ENCODE results near the gene SERINC4.
A peak's percentile ranks its signal among the peaks of the same experiment; 100 is the strongest.

SERINC4 gene

GRCh38 chr15:43779016-43779415, 21.0 kb downstream of the SERINC4 start:
- H3K4me3 ChIP-seq (ENCODE audit: insufficient read length, low read depth) = no peak overlapping the region
- no peak for DNase-seq (ENCODE audit: low read depth, low spot score)
- peaks cover 4% of the 10 kb centered on the region for H3K36me3 ChIP-seq (ENCODE audit: insufficient read depth, insufficient read length, low read length)
- TF ChIP-seq SUZ12 (IDR thresholded peaks at IDR 0.05; ENCODE audit: extremely low read depth, insufficient read depth, insufficient read length) = no peak
- no peak for TF ChIP-seq YY1 (IDR thresholded peaks at IDR 0.05; ENCODE audit: insufficient read depth, insufficient read length)
- TF ChIP-seq ZNF274 (IDR thresholded peaks at IDR 0.05; ENCODE audit: low read depth, low read length) = no peak
- H3K27me3 ChIP-seq (ENCODE audit: insufficient read depth, insufficient read length) = no peaks in the 10 kb centered on the region
- peaks cover 8% of the 10 kb centered on the region for H3K4me1 ChIP-seq (ENCODE audit: insufficient read depth, insufficient read length)
- H3K9ac ChIP-seq (ENCODE audit: insufficient read length, low read depth) = no peak overlapping the region
- H3K9me3 ChIP-seq (ENCODE audit: insufficient read depth, low read length) = no peaks in the 10 kb centered on the region

- Histone ChIP-seq H3K9me3 (ENCODE audit: insufficient read depth, low read length) (no peaks in the 10 kb centered on the region), H3K4me1 (ENCODE audit: insufficient read depth, insufficient read length) (peaks cover 8% of the 10 kb centered on the region), H3K4me3 (ENCODE audit: insufficient read length, low read depth) (peak overlapping the region; percentile 50), H3K9ac (ENCODE audit: insufficient read length, low read depth) (peak overlapping the region; percentile 80), H3K27me3 (ENCODE audit: insufficient read depth, insufficient read length) (no peaks in the 10 kb centered on the region), H3K36me3 (ENCODE audit: insufficient read depth, insufficient read length, low read length) (peaks cover 21% of the 10 kb centered on the region)
- no peak for TF ChIP-seq ZNF274 (IDR thresholded peaks at IDR 0.05; ENCODE audit: low read depth, low read length)
- no peak for TF ChIP-seq SUZ12 (IDR thresholded peaks at IDR 0.05; ENCODE audit: extremely low read depth, insufficient read depth, insufficient read length)
- no peak for TF ChIP-seq YY1 (IDR thresholded peaks at IDR 0.05; ENCODE audit: insufficient read depth, insufficient read length)
- DNase-seq (ENCODE audit: low read depth, low spot score) = peak; percentile 38
Observed at GRCh38 chr15:43777267-43777914, 22.6 kb downstream of the SERINC4 start.

- no peaks in the 10 kb centered on the region for H3K9me3 ChIP-seq (ENCODE audit: insufficient read depth, low read length)
- no peak for TF ChIP-seq SUZ12 (IDR thresholded peaks at IDR 0.05; ENCODE audit: extremely low read depth, insufficient read depth, insufficient read length)
- H3K4me3 ChIP-seq (ENCODE audit: insufficient read length, low read depth) = peak within 1 kb of the TSS; percentile 67
- H3K9ac ChIP-seq (ENCODE audit: insufficient read length, low read depth) = peak within 1 kb of the TSS; percentile 80
- peaks cover 25% of the 10 kb centered on the region for H3K36me3 ChIP-seq (ENCODE audit: insufficient read depth, insufficient read length, low read length)
- H3K27me3 ChIP-seq (ENCODE audit: insufficient read depth, insufficient read length) = no peaks in the 10 kb centered on the region
- peaks cover 8% of the 10 kb centered on the region for H3K4me1 ChIP-seq (ENCODE audit: insufficient read depth, insufficient read length)
- peak; percentile 30 for DNase-seq (ENCODE audit: low read depth, low spot score)
Observed at GRCh38 chr15:43776718-43777266, 23.2 kb downstream of the SERINC4 start, which contains the start of gene ELL3. ELL3 (minus strand) TSS chr15:43776966; CDS start chr15:43776901, 65 bp downstream.

- Histone ChIP-seq H3K9ac (ENCODE audit: insufficient read length, low read depth) (peak overlapping the region; percentile 70), H3K27me3 (ENCODE audit: insufficient read depth, insufficient read length) (no peaks in the 10 kb centered on the region), H3K36me3 (ENCODE audit: insufficient read depth, insufficient read length, low read length) (peaks cover 31% of the 10 kb centered on the region), H3K4me1 (ENCODE audit: insufficient read depth, insufficient read length) (peaks cover 8% of the 10 kb centered on the region), H3K9me3 (ENCODE audit: insufficient read depth, low read length) (no peaks in the 10 kb centered on the region), H3K4me3 (ENCODE audit: insufficient read length, low read depth) (peak overlapping the region; percentile 67)
- no peak for DNase-seq (ENCODE audit: low read depth, low spot score)
- TF ChIP-seq YY1 (IDR thresholded peaks at IDR 0.05; ENCODE audit: insufficient read depth, insufficient read length) (no peak), ZNF274 (IDR thresholded peaks at IDR 0.05; ENCODE audit: low read depth, low read length) (no peak), SUZ12 (IDR thresholded peaks at IDR 0.05; ENCODE audit: extremely low read depth, insufficient read depth, insufficient read length) (no peak)
Observed at GRCh38 chr15:43776101-43776717, 23.8 kb downstream of the SERINC4 start.

- Histone ChIP-seq H3K4me1 (ENCODE audit: insufficient read depth, insufficient read length) (peaks cover 8% of the 10 kb centered on the region), H3K36me3 (ENCODE audit: insufficient read depth, insufficient read length, low read length) (peaks cover 37% of the 10 kb centered on the region), H3K9ac (ENCODE audit: insufficient read length, low read depth) (no peak overlapping the region), H3K4me3 (ENCODE audit: insufficient read length, low read depth) (peak overlapping the region; percentile 67), H3K27me3 (ENCODE audit: insufficient read depth, insufficient read length) (no peaks in the 10 kb centered on the region), H3K9me3 (ENCODE audit: insufficient read depth, low read length) (no peaks in the 10 kb centered on the region)
- TF ChIP-seq SUZ12 (IDR thresholded peaks at IDR 0.05; ENCODE audit: extremely low read depth, insufficient read depth, insufficient read length) (no peak), YY1 (IDR thresholded peaks at IDR 0.05; ENCODE audit: insufficient read depth, insufficient read length) (no peak), ZNF274 (IDR thresholded peaks at IDR 0.05; ENCODE audit: low read depth, low read length) (no peak)
- DNase-seq (ENCODE audit: low read depth, low spot score) = no peak
Observed at GRCh38 chr15:43775411-43775965, 24.5 kb downstream of the SERINC4 start.

- Histone ChIP-seq H3K4me3 (ENCODE audit: insufficient read length, low read depth) (no peak overlapping the region), H3K9ac (ENCODE audit: insufficient read length, low read depth) (no peak overlapping the region), H3K4me1 (ENCODE audit: insufficient read depth, insufficient read length) (peaks cover 8% of the 10 kb centered on the region), H3K36me3 (ENCODE audit: insufficient read depth, insufficient read length, low read length) (peaks cover 50% of the 10 kb centered on the region), H3K9me3 (ENCODE audit: insufficient read depth, low read length) (no peaks in the 10 kb centered on the region), H3K27me3 (ENCODE audit: insufficient read depth, insufficient read length) (no peaks in the 10 kb centered on the region)
- TF ChIP-seq ZNF274 (IDR thresholded peaks at IDR 0.05; ENCODE audit: low read depth, low read length) = no peak
- TF ChIP-seq YY1 (IDR thresholded peaks at IDR 0.05; ENCODE audit: insufficient read depth, insufficient read length) = no peak
- no peak for TF ChIP-seq SUZ12 (IDR thresholded peaks at IDR 0.05; ENCODE audit: extremely low read depth, insufficient read depth, insufficient read length)
- DNase-seq (ENCODE audit: low read depth, low spot score) = no peak
Observed at GRCh38 chr15:43774062-43774461, 26.0 kb downstream of the SERINC4 start.

GRCh38 chr15:43772624-43773023, 27.4 kb downstream of the SERINC4 start:
- H3K4me3 ChIP-seq (ENCODE audit: insufficient read length, low read depth) = no peak overlapping the region
- H3K36me3 ChIP-seq (ENCODE audit: insufficient read depth, insufficient read length, low read length) = peaks cover 65% of the 10 kb centered on the region
- no peaks in the 10 kb centered on the region for H3K27me3 ChIP-seq (ENCODE audit: insufficient read depth, insufficient read length)
- no peaks in the 10 kb centered on the region for H3K9me3 ChIP-seq (ENCODE audit: insufficient read depth, low read length)
- peaks cover 8% of the 10 kb centered on the region for H3K4me1 ChIP-seq (ENCODE audit: insufficient read depth, insufficient read length)
- no peak for DNase-seq (ENCODE audit: low read depth, low spot score)
- no peak for TF ChIP-seq YY1 (IDR thresholded peaks at IDR 0.05; ENCODE audit: insufficient read depth, insufficient read length)
- no peak for TF ChIP-seq SUZ12 (IDR thresholded peaks at IDR 0.05; ENCODE audit: extremely low read depth, insufficient read depth, insufficient read length)
- TF ChIP-seq ZNF274 (IDR thresholded peaks at IDR 0.05; ENCODE audit: low read depth, low read length) = no peak
- no peak overlapping the region for H3K9ac ChIP-seq (ENCODE audit: insufficient read length, low read depth)
